Mesothelial cell of epicardium (in vitro differentiated cells): Measurements from ENCODE around the gene CCL19. TPM values are rescaled to one million over a fixed set of nuclear protein-coding genes. Genes with fewer than 3 reads are reported as not detected.

Source experiments
- DNase-seq, 2 experiments: peaks; one replicate each; pipeline ENCODE4 v3.0.0; 2021; ENCODE audit warnings: low spot score in 2 of 2; ENCODE audit not compliant: unreplicated experiment in 2 of 2
- H3K27ac Mint-ChIP-seq: 2 replicates; pipeline ENCODE4 v1.8.0; 2021; ENCODE audit warnings: mixed read lengths
- H3K27me3 Mint-ChIP-seq: 2 replicates; pipeline ENCODE4 v1.8.0; 2021; ENCODE audit warnings: low read depth, mixed read lengths
- H3K36me3 Mint-ChIP-seq: 2 replicates; pipeline ENCODE4 v1.8.0; 2021; ENCODE audit warnings: mixed read lengths
- H3K4me1 Mint-ChIP-seq: 2 replicates; pipeline ENCODE4 v1.8.0; 2021; ENCODE audit warnings: mixed read lengths
- H3K4me3 Mint-ChIP-seq: 2 replicates; pipeline ENCODE4 v1.8.0; 2021; ENCODE audit warnings: mild to moderate bottlenecking, moderate library complexity, mixed read lengths
- H3K9me3 Mint-ChIP-seq: 2 replicates; pipeline ENCODE4 v1.8.0; 2021; ENCODE audit warnings: mixed read lengths
- total RNA-seq: library from RNA; stranded (reverse); gene quantifications from 3 replicates; pipeline ENCODE4 v1.2.1, GENCODE V29; 2021
- TF ChIP-seq, protein P1 (sequence below): fragments of 200-600 bp; sonication (generic); IDR thresholded peaks from one replicate; pipeline ENCODE4 v1.5.0; 2021; ENCODE audit warnings: antibody characterized with exemption; ENCODE audit not compliant: unreplicated experiment

Gene CCL19
- total RNA-seq, 1 donor from 2014 or later, result not detected

DNA sequence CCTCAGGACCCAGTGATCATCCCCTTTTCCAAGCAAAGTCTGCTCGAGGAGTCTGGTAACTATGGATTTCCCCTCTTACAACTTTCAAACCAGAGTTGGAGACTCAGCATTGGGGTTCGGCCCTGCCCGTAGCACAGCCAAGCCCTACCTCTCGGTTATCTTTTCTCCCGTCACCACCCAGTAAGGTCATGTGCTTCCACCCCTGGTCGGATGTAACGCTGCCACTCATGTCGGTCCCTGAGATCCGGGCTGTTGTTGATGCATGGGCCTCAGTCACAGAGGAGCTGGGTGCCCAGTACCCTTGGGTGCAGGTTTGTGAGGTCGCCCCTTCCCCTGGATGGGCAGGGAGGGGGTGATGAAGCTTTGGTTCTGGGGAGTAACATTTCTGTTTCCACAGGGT lies 43.4 kb downstream of the CCL19 start:
- Mint-ChIP-seq H3K27ac (peak overlapping the region; percentile 93), H3K27me3 (no peaks in the 10 kb centered on the region), H3K4me3 (peak overlapping the region; percentile 87), H3K36me3 (peaks cover 6% of the 10 kb centered on the region), H3K9me3 (no peaks in the 10 kb centered on the region), H3K4me1 (peaks cover 39% of the 10 kb centered on the region)
- no peak for DNase-seq
- TF ChIP-seq, protein P1, sequence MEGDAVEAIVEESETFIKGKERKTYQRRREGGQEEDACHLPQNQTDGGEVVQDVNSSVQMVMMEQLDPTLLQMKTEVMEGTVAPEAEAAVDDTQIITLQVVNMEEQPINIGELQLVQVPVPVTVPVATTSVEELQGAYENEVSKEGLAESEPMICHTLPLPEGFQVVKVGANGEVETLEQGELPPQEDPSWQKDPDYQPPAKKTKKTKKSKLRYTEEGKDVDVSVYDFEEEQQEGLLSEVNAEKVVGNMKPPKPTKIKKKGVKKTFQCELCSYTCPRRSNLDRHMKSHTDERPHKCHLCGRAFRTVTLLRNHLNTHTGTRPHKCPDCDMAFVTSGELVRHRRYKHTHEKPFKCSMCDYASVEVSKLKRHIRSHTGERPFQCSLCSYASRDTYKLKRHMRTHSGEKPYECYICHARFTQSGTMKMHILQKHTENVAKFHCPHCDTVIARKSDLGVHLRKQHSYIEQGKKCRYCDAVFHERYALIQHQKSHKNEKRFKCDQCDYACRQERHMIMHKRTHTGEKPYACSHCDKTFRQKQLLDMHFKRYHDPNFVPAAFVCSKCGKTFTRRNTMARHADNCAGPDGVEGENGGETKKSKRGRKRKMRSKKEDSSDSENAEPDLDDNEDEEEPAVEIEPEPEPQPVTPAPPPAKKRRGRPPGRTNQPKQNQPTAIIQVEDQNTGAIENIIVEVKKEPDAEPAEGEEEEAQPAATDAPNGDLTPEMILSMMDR, result no peak

DNA sequence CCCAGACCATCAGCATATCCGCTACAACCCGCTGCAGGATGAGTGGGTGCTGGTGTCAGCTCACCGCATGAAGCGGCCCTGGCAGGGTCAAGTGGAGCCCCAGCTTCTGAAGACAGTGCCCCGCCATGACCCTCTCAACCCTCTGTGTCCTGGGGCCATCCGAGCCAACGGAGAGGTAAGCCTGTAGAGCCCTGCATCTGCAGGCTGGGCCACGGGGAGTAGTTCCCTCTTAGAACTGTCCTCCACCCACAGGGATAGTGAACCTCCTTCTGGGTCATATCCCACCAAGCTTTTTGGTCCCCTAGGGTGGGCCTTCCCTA lies 44.0 kb downstream of the CCL19 start:
- Mint-ChIP-seq H3K27ac (peak overlapping the region; percentile 93), H3K36me3 (peaks cover 6% of the 10 kb centered on the region)

DNA sequence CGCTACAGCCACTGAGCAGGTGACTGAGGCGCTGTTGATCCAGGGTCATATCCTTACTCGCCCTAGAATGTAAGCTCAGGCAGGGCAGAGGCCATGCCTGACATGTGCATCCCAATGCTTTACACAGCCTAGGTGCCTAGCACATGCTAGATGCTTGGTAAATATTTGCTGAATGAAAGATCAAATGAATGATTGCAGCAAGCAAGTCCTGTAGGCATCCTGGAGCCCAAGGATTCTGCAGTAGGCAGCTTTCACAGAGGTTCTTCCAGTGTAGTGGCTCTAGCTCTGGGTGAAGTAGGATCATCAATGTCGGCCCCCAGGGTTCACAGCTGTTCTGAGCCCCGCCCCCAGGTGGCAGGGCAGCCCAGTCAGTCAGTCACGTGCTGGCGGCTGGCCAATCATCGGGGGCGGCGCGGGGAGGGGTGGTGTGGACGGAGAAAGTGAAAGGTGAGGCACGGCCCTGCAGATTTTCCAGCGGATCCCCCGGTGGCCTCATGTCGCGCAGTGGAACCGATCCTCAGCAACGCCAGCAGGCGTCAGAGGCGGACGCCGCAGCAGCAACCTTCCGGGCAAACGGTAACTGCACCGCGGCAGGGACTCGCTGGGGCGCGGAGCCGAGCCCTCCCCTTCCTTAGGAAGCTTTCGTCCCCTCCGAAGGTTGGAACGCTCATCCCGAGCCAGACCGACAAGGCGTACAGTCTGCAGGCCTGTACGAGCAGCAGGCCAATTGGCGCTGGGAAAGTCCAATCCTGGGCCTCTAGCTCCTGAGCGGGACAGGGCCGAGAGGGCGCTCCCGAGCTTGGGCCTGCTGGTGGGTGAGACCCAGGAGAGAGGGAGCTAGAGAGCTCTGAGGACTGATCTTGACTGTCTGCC lies 44.6 kb downstream of the CCL19 start, which contains the start of gene GALT:
GALT (plus strand) TSS at position 465 of the 873 bp plus-strand sequence; CDS start at position 495, 30 bp downstream.
- TF ChIP-seq, protein P1, result no peak
- Mint-ChIP-seq H3K9me3 (no peaks in the 10 kb centered on the region), H3K36me3 (peaks cover 6% of the 10 kb centered on the region), H3K27me3 (no peaks in the 10 kb centered on the region), H3K27ac (peak within 1 kb of the TSS; percentile 93), H3K4me3 (peak within 1 kb of the TSS; percentile 87), H3K4me1 (peaks cover 28% of the 10 kb centered on the region)
- peak; percentile 84 to 91 for DNase-seq

More for the DNA sequence above, 44.0 kb downstream of the CCL19 start:
- H3K9me3 Mint-ChIP-seq, result no peaks in the 10 kb centered on the region
- TF ChIP-seq, protein P1, result no peak
- H3K4me1 Mint-ChIP-seq, result peaks cover 33% of the 10 kb centered on the region
- no peaks in the 10 kb centered on the region for H3K27me3 Mint-ChIP-seq
- no peak for DNase-seq
- H3K4me3 Mint-ChIP-seq, result peak overlapping the region; percentile 87

DNA sequence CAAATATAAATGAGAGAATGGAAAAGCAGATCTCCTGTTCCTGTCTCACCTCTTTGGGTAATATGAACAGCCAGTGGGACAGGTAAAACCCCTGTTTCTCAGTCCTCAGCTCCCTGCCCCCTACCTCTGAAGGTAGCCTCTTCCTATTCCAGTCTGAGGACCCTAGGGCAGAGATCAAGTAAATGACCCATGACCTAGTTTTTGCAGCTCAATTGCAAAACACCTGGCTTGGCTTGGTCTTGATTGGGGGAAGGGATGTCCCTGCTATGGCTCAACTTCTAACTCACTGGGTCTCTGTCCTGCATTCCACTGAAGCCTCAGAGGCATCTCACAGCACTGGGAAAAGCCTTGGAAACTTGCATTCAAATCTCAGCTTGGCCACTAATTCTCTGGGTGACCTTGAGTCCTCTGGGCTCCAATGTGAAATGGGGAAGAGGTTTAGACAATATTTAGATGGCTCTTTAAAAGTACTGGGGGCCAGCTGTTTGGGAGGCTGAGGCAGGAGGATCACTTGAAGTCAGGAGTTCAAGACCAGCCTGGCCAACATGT lies 46.2 kb downstream of the CCL19 start:
- H3K4me1 Mint-ChIP-seq, result peaks cover 23% of the 10 kb centered on the region
- no peaks in the 10 kb centered on the region for H3K9me3 Mint-ChIP-seq
- H3K36me3 Mint-ChIP-seq, result peaks cover 6% of the 10 kb centered on the region
- no peak overlapping the region for H3K4me3 Mint-ChIP-seq
- H3K27me3 Mint-ChIP-seq, result no peaks in the 10 kb centered on the region
- H3K27ac Mint-ChIP-seq, result no peak overlapping the region
- no peak for DNase-seq
- TF ChIP-seq, protein P1, result no peak

DNA sequence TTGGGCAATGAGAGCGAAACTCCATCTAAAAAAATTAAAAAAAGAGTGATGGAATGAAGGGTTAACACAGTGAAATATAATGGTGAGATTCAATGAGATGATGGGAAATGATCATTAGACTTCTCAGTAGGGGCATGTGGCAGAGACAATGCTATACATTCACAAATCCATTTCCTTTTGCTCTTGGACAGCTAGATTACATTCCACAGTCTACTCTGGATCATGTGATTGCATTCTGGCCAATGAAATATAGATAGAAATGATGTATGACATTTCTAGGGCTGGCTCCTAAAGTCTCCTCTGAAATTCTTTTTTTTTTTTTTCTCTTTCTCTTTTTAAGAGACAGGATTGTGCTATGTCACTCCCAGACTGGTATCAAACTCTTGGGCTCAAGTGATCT lies 48.4 kb downstream of the CCL19 start:
- no peak overlapping the region for H3K4me3 Mint-ChIP-seq
- no peaks in the 10 kb centered on the region for H3K36me3 Mint-ChIP-seq
- H3K27me3 Mint-ChIP-seq, result no peaks in the 10 kb centered on the region
- peaks cover 28% of the 10 kb centered on the region for H3K4me1 Mint-ChIP-seq
- TF ChIP-seq, protein P1, result no peak
- DNase-seq, result no peak
- no peak overlapping the region for H3K27ac Mint-ChIP-seq
- no peaks in the 10 kb centered on the region for H3K9me3 Mint-ChIP-seq

Other genes with a start within 250 kb of the CCL19 start
- gene FAM219A, start 232.7 kb downstream of the CCL19 start, total RNA-seq, result 16.9 to 18.2 TPM (median 18.1 TPM) in 3 replicates
- not detected in 3 replicates for gene DNAI1, start 232.5 kb downstream of the CCL19 start, total RNA-seq
- 0.96 to 1.1 TPM (median 1.0 TPM) in 3 replicates for gene ENHO, start 168.3 kb downstream of the CCL19 start, total RNA-seq
- gene CNTFR, start 101.6 kb downstream of the CCL19 start, total RNA-seq, result 25.9 to 28.9 TPM (median 27.0 TPM) in 3 replicates
- gene RPP25L, start 79.2 kb downstream of the CCL19 start, total RNA-seq, result 20.2 to 24.6 TPM (median 24.5 TPM) in 3 replicates
- 76.7 to 80.1 TPM (median 77.1 TPM) in 3 replicates for gene DCTN3, start 70.8 kb downstream of the CCL19 start, total RNA-seq
- gene ARID3C, start 62.2 kb downstream of the CCL19 start, total RNA-seq, result 0.42 to 0.80 TPM in 2 of 3 replicates, not detected in the other
- gene SIGMAR1, start 53.5 kb downstream of the CCL19 start, total RNA-seq, result 58.8 to 61.6 TPM (median 59.9 TPM) in 3 replicates
- gene GALT, start 44.6 kb downstream of the CCL19 start, total RNA-seq, result 82.7 to 95.2 TPM (median 88.5 TPM) in 3 replicates
- 112 to 114 TPM (median 113 TPM) in 3 replicates for gene IL11RA, start 39.1 kb downstream of the CCL19 start, total RNA-seq
- gene CCL27, start 28.6 kb downstream of the CCL19 start, total RNA-seq, result 0.61 to 0.84 TPM in 2 of 3 replicates, not detected in the other
- not detected in 3 replicates for gene CCL21, start 18.9 kb upstream of the CCL19 start, total RNA-seq